DMS53 (cell line): Measurements from ENCODE around the gene KCNJ14.

ENCODE experiments used
- DNase-seq: peaks from one replicate; lab custom pipeline; 2025; lab: John Stamatoyannopoulos, UW

Gene KCNJ14

DNA sequence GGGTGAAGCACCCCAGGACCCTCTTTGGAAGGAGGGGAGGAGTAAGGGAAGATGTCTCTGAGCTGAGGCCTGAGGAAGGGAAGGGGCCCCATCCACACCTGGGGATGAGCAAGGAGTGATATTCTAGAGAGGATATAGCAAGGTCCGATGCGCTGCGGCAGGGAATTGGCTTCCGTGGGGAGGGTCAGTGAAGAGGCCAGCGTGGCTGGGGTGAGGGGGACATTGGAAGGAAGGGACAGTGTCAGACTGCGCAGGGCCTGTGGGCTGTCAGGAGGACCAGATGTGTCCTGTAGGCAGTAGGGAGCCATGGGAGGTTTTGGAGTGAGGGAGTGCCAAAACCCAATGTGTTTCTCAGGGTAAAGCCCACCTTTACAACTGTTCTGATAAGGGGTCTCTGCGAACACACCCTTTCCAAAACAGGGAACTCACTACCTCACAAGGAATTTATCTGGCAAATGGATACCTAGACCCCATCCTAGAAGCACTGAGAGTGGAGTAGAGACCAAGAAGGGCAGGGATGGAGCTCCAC lies 52.6 kb downstream of the KCNJ14 start:
- DNase-seq = no peak

GRCh38 chr19:48508729-48509411 lies 53.5 kb downstream of the KCNJ14 start:
- DNase-seq = no peak

DNA sequence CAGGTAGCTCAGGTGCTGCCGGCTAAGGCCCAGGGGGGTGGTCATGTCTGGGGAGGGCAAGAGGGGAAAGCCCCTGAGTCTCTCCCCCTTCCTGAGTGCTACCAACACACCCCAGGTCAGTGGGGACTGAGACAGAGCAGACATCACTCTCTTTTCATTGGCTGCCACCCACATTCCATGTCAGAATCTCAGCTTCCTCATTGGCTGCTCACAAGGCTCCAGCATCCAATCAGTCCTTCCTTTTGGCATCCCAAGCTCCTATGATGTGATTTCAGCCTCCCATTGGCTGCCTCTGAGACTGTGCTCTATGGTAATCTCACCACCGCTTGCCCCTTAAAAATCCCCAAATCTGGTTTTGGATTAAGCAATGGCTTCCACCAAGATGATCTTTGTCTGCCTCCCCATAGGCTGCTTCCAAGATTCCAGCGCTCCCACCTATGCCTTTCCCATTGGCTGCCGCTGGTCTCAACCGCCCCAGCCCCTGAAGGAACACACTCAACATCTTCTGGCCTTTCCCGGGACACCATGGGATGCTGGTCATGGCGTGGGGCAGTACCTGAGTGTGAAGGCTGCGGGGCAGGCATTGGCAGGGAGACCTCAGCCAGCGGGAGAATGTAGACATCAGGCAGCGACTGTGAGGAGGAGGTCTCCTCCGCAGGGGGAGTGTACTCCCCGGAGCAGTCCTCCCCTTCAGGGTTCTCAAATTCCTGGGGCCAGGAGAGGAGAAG lies 54.3 kb downstream of the KCNJ14 start:
- no peak for DNase-seq

- peak; percentile 83 for DNase-seq
Observed at GRCh38 chr19:48510421-48511268, 55.3 kb downstream of the KCNJ14 start.

DNA sequence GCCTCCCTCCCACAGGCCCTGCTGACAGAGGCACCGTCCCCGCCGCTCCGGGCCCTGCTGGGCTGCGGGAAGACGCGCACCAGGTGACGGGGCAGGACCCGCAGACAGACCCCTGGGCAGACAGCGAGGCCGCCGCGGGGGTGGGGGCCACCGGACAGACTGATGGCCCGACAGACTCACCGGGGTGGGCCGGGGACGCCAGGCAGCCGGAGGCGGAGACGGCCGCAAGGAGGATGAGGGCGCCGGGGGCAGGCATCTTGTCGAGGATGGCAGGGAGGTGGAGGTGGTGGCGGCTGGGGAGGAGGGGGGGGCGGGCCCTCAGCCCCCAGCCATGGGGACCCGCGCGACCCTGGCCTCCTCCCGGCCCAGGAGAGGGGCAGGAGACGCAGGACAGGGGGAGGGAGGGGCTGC lies 56.0 kb downstream of the KCNJ14 start:
- peak; percentile 59 for DNase-seq

GRCh38 chr19:48511800-48512503 lies 56.6 kb downstream of the KCNJ14 start, which contains the start of gene LMTK3:
TSS of gene LMTK3 (minus strand) at chr19:48511835. CDS start at chr19:48511576, 259 bp downstream.
- DNase-seq = peak; percentile 91

DNA sequence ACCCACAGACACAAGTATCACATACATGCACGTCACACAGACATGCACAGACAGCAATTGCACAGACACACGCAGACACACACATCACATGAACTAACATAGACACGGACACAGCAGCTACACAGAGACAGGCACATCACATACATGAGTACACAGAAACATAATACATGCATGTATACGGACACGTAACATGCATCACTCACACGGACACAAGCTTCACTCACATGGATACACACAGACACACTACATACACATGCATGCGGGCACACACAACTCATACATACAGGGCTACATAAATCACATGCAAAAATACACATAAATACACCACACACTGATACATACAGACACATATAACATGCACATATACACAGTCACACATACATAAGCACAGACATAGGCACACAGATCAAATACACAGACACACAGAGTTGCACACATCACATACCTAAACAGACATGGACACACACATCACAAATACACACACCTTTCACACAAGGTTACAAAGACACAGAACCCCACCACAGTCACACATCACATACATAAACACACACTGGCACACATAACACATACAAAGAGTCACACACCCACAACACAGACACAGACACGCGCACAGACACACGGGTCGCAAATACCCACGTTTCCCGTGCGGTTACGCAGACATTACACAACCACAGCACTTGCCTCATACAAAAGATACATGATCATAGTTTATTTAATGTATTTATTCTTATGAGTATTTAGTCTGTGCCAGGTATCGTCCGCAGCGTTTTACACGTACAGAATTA lies 57.3 kb downstream of the KCNJ14 start:
- no peak for DNase-seq

DNA sequence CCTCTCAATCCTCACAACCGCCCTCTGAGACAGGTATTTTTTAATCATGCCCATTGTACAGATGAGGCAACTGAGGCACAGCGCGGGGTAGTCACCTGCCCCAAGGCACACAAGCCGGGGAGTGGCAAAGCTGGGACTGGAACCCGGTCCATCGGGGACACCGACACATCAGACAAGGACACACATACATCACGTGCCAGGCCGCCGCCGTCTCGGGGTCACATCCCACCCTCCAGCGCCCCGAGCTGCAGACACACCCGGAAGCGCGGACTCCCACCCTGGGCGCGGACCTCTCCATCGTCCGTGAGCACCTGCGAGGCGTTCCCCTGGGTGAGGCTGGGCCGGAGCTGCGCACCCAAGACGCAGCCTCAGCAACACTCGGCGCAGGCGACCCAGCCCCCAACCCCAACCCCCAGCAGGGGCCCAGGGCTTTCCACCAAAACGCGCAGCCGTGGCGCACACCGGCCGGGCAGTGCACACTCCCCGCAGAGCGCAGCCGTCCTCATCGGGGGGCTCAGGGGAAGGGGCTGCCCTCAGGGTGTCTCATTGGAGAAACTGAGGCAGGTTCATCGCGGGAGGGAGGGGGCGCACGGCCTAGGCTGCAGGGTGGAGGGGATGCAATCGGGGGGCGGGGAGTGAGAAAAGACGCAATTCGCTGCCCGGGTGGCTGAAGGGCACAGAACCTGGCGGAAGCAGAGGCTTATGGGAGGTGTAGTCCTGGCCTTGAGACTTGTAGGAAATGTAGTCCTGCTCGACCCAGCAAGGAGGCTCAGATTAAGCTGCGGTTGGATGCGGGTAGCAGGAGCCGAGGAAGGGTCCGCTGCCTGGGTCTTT lies 58.1 kb downstream of the KCNJ14 start:
- DNase-seq = peak; percentile 96

GRCh38 chr19:48514123-48514458 lies 58.7 kb downstream of the KCNJ14 start:
- DNase-seq = no peak

DNA sequence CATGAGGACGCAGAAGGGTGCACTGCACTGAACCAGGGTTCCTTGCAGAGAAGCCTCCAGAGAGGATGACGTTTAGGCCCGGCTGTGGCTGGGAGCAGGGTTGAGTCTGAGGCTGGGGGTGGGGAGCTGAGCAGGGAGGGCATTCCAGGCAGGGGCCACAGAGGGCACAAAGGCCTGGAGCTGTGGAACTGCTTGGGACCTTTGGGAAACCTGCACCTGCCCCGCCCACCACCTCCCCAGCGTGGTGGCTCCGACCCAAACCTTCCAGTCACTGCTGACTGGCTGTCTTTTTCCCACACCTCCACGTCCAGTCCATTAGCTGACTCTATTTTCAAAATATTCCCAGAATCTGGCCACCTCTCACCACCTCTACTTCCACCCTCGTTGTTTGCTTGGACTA lies 61.2 kb downstream of the KCNJ14 start:
- DNase-seq = no peak
